PC-9 (cell line): ENCODE measurements around the gene ROBO2.

ENCODE experiments used
- CTCF ChIP-seq: fragments of 200-600 bp; sonication (generic); conservative IDR thresholded peaks from 2 replicates; pipeline ENCODE4 v1.6.1; 2017; ENCODE audit warnings: mixed run types, antibody characterized with exemption, mild to moderate bottlenecking, moderate library complexity
- EZH2 ChIP-seq: fragments of 200-600 bp; sonication (generic); IDR thresholded peaks from 2 replicates; pipeline ENCODE4 v1.8.0; 2017; ENCODE audit warnings: antibody characterized with exemption, low read depth

GRCh38 chr3:77051591-77051990 is 11.7 kb downstream of the ROBO2 start:
- TF ChIP-seq EZH2 = no peak
- no peak for TF ChIP-seq CTCF
